GM12875 (cell line): ENCODE measurements around the gene VCP.

Experiments
- H3K4me3 ChIP-seq: one replicate; pipeline ENCODE4 v1.5.1; 2011; ENCODE audit warnings: low read depth, low read length, control low read depth
- TF ChIP-seq, protein P1 (sequence below): IDR thresholded peaks from 2 replicates; pipeline ENCODE4 v1.5.1; 2011; ENCODE audit warnings: low read depth, mild to moderate bottlenecking, control low read depth, inconsistent platforms, low read length, moderate library complexity, borderline replicate concordance; ENCODE audit not compliant: insufficient read depth

Gene VCP

GRCh38 chr9:35072461-35073278, at the start of gene VCP:
Gene VCP (minus strand): TSS chr9:35072625. CDS start chr9:35072353, 272 bp downstream.
- H3K4me3 ChIP-seq = peak within 1 kb of the TSS; percentile 95
- TF ChIP-seq, protein P1, sequence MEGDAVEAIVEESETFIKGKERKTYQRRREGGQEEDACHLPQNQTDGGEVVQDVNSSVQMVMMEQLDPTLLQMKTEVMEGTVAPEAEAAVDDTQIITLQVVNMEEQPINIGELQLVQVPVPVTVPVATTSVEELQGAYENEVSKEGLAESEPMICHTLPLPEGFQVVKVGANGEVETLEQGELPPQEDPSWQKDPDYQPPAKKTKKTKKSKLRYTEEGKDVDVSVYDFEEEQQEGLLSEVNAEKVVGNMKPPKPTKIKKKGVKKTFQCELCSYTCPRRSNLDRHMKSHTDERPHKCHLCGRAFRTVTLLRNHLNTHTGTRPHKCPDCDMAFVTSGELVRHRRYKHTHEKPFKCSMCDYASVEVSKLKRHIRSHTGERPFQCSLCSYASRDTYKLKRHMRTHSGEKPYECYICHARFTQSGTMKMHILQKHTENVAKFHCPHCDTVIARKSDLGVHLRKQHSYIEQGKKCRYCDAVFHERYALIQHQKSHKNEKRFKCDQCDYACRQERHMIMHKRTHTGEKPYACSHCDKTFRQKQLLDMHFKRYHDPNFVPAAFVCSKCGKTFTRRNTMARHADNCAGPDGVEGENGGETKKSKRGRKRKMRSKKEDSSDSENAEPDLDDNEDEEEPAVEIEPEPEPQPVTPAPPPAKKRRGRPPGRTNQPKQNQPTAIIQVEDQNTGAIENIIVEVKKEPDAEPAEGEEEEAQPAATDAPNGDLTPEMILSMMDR = no peak

DNA sequence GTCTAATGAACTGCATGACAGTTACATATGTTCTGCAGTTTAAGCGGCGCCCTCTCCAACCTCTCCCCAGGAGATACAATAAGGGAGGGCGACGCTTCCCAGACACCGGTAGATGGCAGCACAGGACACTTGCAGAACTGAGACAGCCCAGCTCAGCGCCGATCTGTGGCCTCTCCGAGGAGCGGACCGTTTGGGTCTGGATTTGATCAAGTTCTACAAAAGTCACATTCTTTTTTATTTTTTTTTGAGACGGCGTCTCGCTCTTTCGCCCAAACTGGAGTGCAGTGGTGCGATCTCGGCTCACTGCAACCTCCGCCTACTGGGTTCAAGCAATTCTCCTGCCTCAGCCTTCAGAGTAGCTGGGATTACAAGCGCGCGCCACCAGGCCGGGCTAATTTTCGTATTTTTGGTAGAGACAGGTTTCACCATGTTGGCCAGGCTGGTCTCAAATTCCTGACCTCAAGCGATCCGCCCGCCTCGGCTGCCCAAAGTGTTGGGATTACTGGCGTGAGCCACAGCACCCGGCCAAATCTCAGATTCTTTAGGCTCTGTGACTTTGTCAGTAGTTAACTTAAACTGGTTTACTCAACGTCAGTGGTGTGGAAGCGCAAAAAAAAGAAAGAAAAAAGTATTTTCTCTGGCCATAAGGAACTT, 44.6 kb upstream of the VCP start:
- H3K4me3 ChIP-seq = no peak overlapping the region
- TF ChIP-seq, protein P1 = peak; percentile 84

GRCh38 chr9:35116539-35116897, 44.1 kb upstream of the VCP start:
- no peak overlapping the region for H3K4me3 ChIP-seq
- TF ChIP-seq, protein P1 = no peak

- TF ChIP-seq, protein P1 = no peak
- H3K4me3 ChIP-seq = peak within 1 kb of the TSS; percentile 67
These were observed 43.5 kb upstream of the VCP start, which contains the start of gene ATOSB for GRCh38 chr9:35115680-35116538. Gene ATOSB (minus strand): TSS chr9:35115862. CDS start chr9:35108274, 7,588 bp downstream.

DNA sequence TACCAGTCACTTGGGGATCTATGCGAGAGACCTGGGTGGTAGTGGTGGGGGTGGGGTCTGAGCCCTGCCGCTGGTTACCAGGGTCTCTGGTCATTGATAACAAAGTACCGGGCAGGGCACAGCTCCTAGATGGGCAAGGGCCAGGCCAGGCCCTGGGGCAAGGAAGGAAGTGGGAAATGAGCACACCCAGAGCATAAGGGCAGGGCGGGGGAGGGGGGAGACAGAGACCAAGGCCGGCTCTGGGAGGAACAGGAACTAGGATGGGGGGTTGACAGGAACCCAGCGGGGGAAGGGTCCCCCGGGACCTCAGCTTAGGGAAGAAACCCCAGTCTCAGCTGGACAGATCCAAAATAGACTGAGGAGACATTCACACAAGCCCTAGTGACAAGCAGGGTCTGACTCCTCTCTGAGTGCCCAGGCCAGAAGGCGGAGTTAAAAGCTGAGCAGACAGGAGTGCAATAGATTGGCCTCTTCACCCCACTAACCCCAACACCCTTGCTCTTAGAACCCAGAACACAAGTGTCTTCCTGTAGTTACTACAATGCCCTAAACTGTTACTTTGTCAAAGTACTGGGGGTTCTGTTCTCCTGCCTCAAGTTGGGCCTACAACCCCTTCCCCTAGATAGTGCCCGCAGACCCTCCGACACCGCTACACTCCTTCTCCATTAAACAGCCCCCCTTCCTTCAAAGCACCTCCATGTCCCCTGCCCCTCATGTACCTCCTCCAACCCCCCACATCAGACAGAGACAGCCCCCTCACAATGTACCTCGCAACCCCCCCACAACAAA, 42.6 kb upstream of the VCP start:
- H3K4me3 ChIP-seq = peak overlapping the region; percentile 67
- TF ChIP-seq, protein P1 = no peak

DNA sequence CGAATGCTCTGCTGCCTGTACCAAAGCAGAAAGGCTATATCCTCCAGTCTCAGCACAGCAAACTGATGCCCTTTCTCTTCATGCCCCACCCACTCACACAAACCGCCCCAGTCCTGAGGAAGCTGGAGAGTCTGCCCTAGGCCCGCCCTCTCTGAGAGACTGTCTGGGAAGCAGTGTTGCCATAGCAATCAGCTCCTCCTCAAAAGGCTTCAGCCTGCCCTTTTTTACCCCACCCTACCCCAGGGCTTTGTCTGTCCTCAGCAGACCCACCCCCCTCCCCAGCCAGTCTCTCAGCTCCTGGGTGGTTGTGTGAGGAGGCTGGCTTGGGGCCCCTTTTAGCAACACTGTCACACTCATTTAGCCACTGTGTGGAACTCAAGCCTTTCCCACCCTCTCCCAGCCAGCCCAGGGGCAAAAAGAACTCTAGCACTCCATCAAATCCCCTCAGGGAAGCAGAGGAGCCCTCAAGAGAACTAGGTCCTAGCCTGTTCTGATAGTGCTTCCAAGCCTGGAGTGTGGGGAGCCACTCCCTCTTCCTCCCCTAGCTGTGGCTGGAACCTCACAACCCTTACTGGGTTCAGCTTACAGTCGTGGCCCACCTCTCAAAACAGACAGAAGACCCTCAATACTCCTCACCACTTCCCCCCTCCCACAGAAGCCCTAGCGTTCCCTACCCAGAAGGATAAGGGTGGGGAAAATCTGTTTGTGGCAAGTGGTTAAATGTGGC, 41.9 kb upstream of the VCP start:
- TF ChIP-seq, protein P1 = no peak
- peak overlapping the region; percentile 67 for H3K4me3 ChIP-seq
